Nephron (organoid): Measurements from ENCODE around the gene SMAD7.

Experiments
- H3K27ac Mint-ChIP-seq, 3 experiments: 2 replicates each; pipeline ENCODE4 v1.8.0; 2020; ENCODE audit warnings: mixed read lengths in 3 of 3, mild to moderate bottlenecking in 2 of 3, moderate library complexity in 1 of 3
- H3K27me3 Mint-ChIP-seq: 2 replicates; pipeline ENCODE4 v1.8.0; 2021; ENCODE audit warnings: low read depth, mild to moderate bottlenecking, moderate library complexity, mixed read lengths
- H3K36me3 Mint-ChIP-seq: 2 replicates; pipeline ENCODE4 v1.8.0; 2020; ENCODE audit warnings: low read depth, mixed read lengths
- H3K4me1 Mint-ChIP-seq: 2 replicates; pipeline ENCODE4 v1.8.0; 2020; ENCODE audit warnings: mixed read lengths
- H3K4me3 Mint-ChIP-seq, 3 experiments: 2 replicates each; pipeline ENCODE4 v1.8.0; 2020; ENCODE audit warnings: mild to moderate bottlenecking in 3 of 3, mixed read lengths in 3 of 3, moderate library complexity in 2 of 3
- H3K9me3 Mint-ChIP-seq: 2 replicates; pipeline ENCODE4 v1.8.0; 2020; ENCODE audit warnings: mixed read lengths
- TF ChIP-seq, protein P1 (sequence below), 3 experiments: fragments of 200-600 bp; sonication (generic); IDR thresholded peaks; one replicate each; pipeline ENCODE4 v1.5.0; 2021; ENCODE audit warnings: antibody characterized with exemption in 3 of 3; ENCODE audit not compliant: unreplicated experiment in 3 of 3

Gene SMAD7

DNA sequence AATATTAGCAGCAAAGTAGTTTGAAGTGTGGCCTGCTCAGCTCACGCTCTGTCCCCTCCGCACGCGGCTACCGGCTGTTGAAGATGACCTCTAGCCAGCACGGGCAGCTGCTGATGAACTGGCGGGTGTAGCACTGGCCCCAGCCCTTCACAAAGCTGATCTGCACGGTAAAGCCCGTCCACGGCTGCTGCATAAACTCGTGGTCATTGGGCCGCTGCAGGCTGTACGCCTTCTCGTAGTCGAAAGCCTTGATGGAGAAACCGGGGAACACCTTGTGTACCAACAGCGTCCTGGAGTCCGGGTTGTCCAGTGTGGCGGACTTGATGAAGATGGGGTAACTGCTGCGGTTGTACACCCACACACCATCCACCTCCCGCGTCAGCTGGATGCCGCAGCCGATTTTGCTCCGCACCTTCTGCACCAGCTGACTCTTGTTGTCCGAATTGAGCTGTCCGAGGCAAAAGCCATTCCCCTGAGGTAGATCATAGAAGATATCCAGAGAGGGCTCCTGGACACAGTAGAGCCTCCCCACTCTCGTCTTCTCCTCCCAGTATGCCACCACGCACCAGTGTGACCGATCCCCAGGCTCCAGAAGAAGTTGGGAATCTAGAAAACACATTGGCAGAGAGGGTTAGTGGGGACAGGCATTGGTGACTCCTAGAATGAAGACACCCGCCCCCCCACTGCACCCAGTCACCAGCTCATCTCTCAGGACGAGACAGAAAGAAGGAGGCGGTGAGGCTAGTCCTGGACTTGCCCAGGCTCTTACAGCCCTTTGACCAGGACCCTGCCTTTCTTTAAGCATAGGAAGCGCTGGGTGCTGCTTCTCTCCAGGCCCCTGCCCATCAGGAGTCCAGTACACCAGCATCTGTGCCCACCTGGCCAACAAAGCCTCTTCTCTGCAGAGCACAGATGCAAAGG, 29.2 kb downstream of the SMAD7 start:
- H3K4me1 Mint-ChIP-seq = peaks cover 84% of the 10 kb centered on the region
- TF ChIP-seq, protein P1, sequence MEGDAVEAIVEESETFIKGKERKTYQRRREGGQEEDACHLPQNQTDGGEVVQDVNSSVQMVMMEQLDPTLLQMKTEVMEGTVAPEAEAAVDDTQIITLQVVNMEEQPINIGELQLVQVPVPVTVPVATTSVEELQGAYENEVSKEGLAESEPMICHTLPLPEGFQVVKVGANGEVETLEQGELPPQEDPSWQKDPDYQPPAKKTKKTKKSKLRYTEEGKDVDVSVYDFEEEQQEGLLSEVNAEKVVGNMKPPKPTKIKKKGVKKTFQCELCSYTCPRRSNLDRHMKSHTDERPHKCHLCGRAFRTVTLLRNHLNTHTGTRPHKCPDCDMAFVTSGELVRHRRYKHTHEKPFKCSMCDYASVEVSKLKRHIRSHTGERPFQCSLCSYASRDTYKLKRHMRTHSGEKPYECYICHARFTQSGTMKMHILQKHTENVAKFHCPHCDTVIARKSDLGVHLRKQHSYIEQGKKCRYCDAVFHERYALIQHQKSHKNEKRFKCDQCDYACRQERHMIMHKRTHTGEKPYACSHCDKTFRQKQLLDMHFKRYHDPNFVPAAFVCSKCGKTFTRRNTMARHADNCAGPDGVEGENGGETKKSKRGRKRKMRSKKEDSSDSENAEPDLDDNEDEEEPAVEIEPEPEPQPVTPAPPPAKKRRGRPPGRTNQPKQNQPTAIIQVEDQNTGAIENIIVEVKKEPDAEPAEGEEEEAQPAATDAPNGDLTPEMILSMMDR (IDR thresholded peaks at IDR 0.05; ENCODE audit: unreplicated experiment in 3 of 3) = no peak
- peak overlapping the region; percentile 71 to 91 (median 90) for H3K27ac Mint-ChIP-seq
- no peaks in the 10 kb centered on the region for H3K9me3 Mint-ChIP-seq
- peaks cover 28% of the 10 kb centered on the region for H3K36me3 Mint-ChIP-seq
- peak overlapping the region in 2 of 3 experiments; percentile 2 to 9 for H3K4me3 Mint-ChIP-seq
- no peaks in the 10 kb centered on the region for H3K27me3 Mint-ChIP-seq

DNA sequence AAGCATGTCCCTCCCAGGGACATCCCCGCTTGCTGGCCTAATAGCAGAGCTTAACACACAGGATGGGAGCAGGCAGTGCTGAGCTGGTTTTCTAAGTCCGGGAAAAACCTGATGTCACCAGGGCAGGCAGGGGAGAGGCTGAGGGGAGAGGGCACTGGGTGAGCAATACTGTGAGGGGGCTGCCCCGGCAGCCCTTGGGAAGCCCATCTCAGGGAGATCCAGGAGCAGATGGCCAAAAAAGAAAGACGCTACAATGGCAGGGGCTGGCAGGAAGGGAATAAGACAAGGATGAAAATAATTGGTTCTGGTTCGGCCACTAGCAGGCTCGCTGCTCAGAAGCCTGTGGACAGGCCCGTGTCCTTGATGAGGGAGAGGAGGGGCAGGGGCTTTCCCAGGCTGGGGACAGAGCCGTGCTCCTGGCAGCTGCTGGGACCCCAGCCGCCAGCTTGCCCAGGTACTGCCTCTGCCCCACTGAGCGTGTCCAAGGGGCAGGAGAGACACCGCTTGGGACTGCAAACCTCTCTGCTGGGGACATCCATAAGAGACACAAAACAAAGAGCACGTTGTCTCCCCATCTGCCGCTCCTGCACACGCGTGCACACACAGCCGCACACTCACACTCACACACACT, 30.2 kb downstream of the SMAD7 start:
- Mint-ChIP-seq H3K4me1 (peaks cover 85% of the 10 kb centered on the region), H3K36me3 (peaks cover 32% of the 10 kb centered on the region), H3K27me3 (peaks cover 4% of the 10 kb centered on the region), H3K27ac (peak overlapping the region; percentile 71 to 91 (median 90)), H3K9me3 (no peaks in the 10 kb centered on the region), H3K4me3 (peak overlapping the region; percentile 24 to 62 (median 43))
- TF ChIP-seq, protein P1 (IDR thresholded peaks at IDR 0.05; ENCODE audit: unreplicated experiment in 3 of 3) = no peak

DNA sequence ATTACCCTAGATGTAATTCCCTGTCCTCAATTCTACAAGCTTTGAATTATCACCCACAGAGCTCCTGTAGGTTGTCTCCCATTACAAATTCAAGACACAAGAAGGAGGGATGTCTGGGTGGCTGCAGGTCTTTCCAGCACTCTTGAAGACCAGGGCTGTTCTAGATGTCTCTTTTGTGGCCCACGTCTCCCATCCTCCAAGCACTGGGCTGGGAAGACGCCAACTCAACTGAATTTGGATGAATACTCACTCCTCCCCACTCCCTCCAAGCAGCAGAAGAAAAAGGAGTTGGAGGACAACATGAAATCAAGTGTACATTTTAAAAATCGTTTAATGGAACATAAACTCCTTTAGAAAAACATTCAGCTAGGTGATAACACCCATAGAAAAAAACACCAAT, 31.2 kb downstream of the SMAD7 start:
- H3K27me3 Mint-ChIP-seq = peaks cover 4% of the 10 kb centered on the region
- H3K4me1 Mint-ChIP-seq = peaks cover 85% of the 10 kb centered on the region
- no peak overlapping the region for H3K4me3 Mint-ChIP-seq
- H3K9me3 Mint-ChIP-seq = no peaks in the 10 kb centered on the region
- peaks cover 32% of the 10 kb centered on the region for H3K36me3 Mint-ChIP-seq
- peak overlapping the region in 2 of 3 experiments; percentile 79 to 90 for H3K27ac Mint-ChIP-seq
- TF ChIP-seq, protein P1 (IDR thresholded peaks at IDR 0.05; ENCODE audit: unreplicated experiment in 3 of 3) = no peak

DNA sequence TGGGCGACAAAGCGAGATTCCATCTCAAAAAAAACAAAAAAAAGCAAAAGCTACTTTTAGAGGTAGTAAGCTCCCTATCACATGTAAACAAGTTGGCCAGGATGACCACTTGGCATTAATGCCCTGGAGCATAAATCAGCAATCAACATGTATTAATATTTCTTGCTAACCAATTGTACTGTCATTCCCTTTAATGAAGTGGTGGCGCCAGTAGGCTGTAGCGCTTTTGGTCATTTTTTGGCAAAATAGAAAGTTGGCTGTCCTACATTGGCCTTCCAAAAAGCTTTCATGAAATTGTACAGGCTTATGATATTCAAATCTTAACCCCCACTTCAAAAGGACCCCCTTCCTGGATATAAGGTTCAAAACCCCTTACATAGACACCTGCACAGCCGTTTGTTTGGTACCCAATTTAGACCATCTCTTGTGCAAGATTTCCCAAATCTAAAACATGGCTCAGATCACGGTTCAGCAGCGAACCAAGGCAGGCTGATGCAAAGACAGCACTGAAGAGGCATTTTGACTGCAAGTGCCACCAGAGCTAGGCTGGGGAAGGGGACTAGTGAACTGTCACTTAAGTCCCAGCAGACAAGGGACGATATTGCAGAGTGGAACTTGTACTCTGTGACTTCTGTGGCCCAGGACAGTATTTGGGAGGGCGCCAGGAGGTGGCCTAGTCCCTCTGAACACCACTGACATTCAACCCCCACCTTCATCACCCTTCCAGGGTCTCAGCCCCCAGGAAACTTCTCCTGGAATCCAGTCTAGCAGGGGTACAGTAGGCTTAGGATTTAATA, 31.9 kb downstream of the SMAD7 start:
- Mint-ChIP-seq H3K36me3 (peaks cover 32% of the 10 kb centered on the region), H3K27me3 (peaks cover 4% of the 10 kb centered on the region), H3K4me1 (peaks cover 84% of the 10 kb centered on the region), H3K9me3 (no peaks in the 10 kb centered on the region), H3K4me3 (no peak overlapping the region), H3K27ac (peak overlapping the region in 1 of 3 experiments; percentile 90)
- TF ChIP-seq, protein P1 (IDR thresholded peaks at IDR 0.05; ENCODE audit: unreplicated experiment in 3 of 3) = no peak

DNA sequence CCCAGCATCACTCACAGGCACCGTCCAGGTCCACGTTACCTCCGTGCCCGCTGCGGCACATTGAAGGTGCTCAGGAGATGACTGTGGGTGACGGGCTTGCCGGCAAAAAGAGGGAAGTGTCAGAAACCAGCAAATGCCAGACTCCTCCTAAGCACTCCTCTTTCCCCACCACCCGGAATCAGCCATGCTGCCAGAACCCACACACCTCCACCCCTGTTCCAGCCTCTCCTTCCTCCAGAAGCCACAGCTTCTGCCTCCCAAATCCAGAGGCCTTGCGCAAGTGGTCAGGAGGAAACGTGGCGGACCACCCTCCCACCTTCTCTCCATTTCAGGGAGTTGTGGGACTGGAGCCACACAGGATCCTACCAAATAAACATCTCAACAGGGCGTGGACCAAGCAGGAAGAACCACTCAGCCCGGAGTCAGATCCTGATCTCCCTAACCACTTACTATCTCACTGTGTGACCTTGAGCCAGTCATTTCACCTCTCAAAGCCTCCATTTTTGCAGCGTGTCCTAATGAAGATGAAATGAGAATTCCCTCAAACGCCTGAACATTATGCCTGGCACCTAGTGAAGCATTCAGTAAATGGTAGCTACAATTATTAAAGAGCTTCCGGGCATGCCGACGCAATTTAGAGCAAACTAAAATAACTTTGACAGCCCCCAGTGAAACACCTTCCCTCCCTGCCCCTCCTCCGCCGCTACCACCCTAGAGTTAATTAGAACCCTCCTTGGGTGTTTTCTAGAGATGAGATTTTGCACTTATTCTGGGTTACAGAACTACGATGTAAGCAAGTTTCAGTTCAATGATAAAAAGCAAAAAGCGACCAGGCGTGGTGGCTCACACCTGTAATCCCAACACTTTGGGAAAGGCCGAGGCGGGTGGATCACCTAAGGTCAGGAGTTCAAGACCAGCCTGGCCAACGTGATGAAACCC, 32.9 kb downstream of the SMAD7 start:
- TF ChIP-seq, protein P1 (IDR thresholded peaks at IDR 0.05; ENCODE audit: unreplicated experiment in 3 of 3) = no peak
- Mint-ChIP-seq H3K4me1 (peaks cover 79% of the 10 kb centered on the region), H3K9me3 (no peaks in the 10 kb centered on the region), H3K4me3 (no peak overlapping the region), H3K36me3 (peaks cover 32% of the 10 kb centered on the region), H3K27ac (peak overlapping the region in 2 of 3 experiments; percentile 29 to 82), H3K27me3 (peaks cover 6% of the 10 kb centered on the region)
